NT2/D1 (cell line): Measurements from ENCODE around the gene TBX20.

Experiments
- SUZ12 ChIP-seq: IDR thresholded peaks from 2 replicates; pipeline ENCODE4 v1.6.1; 2011; ENCODE audit not compliant: insufficient read length, insufficient read depth; ENCODE audit errors: extremely low read depth
- YY1 ChIP-seq: IDR thresholded peaks from 2 replicates; pipeline ENCODE4 v1.6.1; 2011; ENCODE audit not compliant: insufficient read length, insufficient read depth
- ZNF274 ChIP-seq: IDR thresholded peaks from 2 replicates; pipeline ENCODE4 v1.6.1; 2011; ENCODE audit warnings: mild to moderate bottlenecking, low read depth, low read length

DNA sequence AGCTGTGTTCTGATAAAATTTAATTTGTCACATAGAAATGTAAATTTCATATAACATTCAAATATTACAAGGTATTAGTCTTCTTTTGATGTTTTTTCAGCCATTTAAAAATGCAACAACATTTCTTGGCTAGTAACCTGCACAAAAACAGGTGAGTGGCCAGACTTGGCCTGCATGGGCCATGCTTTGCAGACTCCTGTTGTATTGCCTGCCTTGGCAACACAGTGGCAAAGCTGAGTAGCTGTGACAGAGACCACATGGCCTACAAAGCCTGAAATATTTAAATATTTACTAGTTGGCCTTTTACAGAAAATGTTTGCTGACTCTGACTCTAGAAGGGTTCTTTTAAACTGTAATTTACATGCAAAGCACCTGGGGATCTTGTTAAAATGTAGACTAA is 13.5 kb upstream of the TBX20 start:
- TF ChIP-seq YY1 (no peak), SUZ12 (no peak), ZNF274 (no peak)
